ENCODE measurements around the gene SERPINB10.

SERPINB10 gene

GRCh38 chr18:63890950-63891304 lies 16.8 kb upstream of the SERPINB10 start:
- Histone ChIP-seq H4K12ac (ENCODE audit: low read depth, low read length) (no peak overlapping the region), H3K79me2 (ENCODE audit: control insufficient read depth, insufficient read depth, low read length, poor library complexity) (no peaks in the 10 kb centered on the region), H4K8ac (ENCODE audit: low read depth, low read length) (no peak overlapping the region), H3K36me3 (ENCODE audit: control insufficient read depth in 1 of 2, insufficient read depth in 2 of 2, low read length in 2 of 2) (no peaks in the 10 kb centered on the region), H3K27me3 (ENCODE audit: insufficient read depth, low read length) (no peaks in the 10 kb centered on the region), H2AFZ (ENCODE audit: insufficient read depth, low read length, poor library complexity) (no peak overlapping the region), H3K9ac (ENCODE audit: low read length) (no peak overlapping the region), H3K4me1 (ENCODE audit: control insufficient read depth in 1 of 2, insufficient read depth in 2 of 2, low read length in 2 of 2) (no peaks in the 10 kb centered on the region), H3K23ac (ENCODE audit: low read length) (no peak overlapping the region), H2AK5ac (ENCODE audit: low read length) (no peak overlapping the region), H3K27ac (ENCODE audit: low read depth, low read length) (no peak overlapping the region), H4K91ac (ENCODE audit: low read depth, low read length) (no peak overlapping the region), H3K4ac (ENCODE audit: low read depth, low read length) (no peak overlapping the region), H3K18ac (ENCODE audit: low read length) (no peak overlapping the region), H3K4me2 (ENCODE audit: low read length) (no peak overlapping the region), H3K9me3 (ENCODE audit: insufficient read depth, low read depth, low read length) (no peaks in the 10 kb centered on the region), H2BK120ac (ENCODE audit: insufficient read depth, low read length, poor library complexity) (no peak overlapping the region), H3K79me1 (ENCODE audit: low read length) (no peaks in the 10 kb centered on the region), H2BK5ac (ENCODE audit: low read depth, low read length, poor library complexity) (no peak overlapping the region), H3K14ac (ENCODE audit: low read length) (no peak overlapping the region), H3K4me3 (ENCODE audit: low read depth, low read length) (no peak overlapping the region), H2BK12ac (ENCODE audit: low read length) (no peak overlapping the region)
- DNase-seq: peak; percentile 9 to 38
- WGBS (ENCODE audit: extremely low coverage, insufficient coverage, insufficient read length): no CpG with 5 or more reads among the region's 5 CpGs

GRCh38 chr18:63892566-63892965 lies 15.2 kb upstream of the SERPINB10 start:
- no CpG with 5 or more reads among the region's 4 CpGs for WGBS (ENCODE audit: extremely low coverage, insufficient coverage, insufficient read length)
- no peak overlapping the region for H3K14ac ChIP-seq (ENCODE audit: low read length)

GRCh38 chr18:63894106-63894772 lies 13.5 kb upstream of the SERPINB10 start:
- Histone ChIP-seq H2AK5ac (ENCODE audit: low read length) (no peak overlapping the region), H3K23ac (ENCODE audit: low read length) (no peak overlapping the region), H3K14ac (ENCODE audit: low read length) (no peak overlapping the region), H3K9me3 (ENCODE audit: insufficient read depth, low read depth, low read length) (no peaks in the 10 kb centered on the region), H4K8ac (ENCODE audit: low read depth, low read length) (no peak overlapping the region), H3K79me2 (ENCODE audit: control insufficient read depth, insufficient read depth, low read length, poor library complexity) (no peaks in the 10 kb centered on the region), H3K4ac (ENCODE audit: low read depth, low read length) (no peak overlapping the region), H3K18ac (ENCODE audit: low read length) (no peak overlapping the region), H3K36me3 (ENCODE audit: control insufficient read depth in 1 of 2, insufficient read depth in 2 of 2, low read length in 2 of 2) (no peaks in the 10 kb centered on the region), H3K4me1 (ENCODE audit: control insufficient read depth in 1 of 2, insufficient read depth in 2 of 2, low read length in 2 of 2) (no peaks in the 10 kb centered on the region), H3K27ac (ENCODE audit: low read depth, low read length) (no peak overlapping the region), H4K12ac (ENCODE audit: low read depth, low read length) (no peak overlapping the region), H2BK5ac (ENCODE audit: low read depth, low read length, poor library complexity) (no peak overlapping the region), H3K4me2 (ENCODE audit: low read length) (no peak overlapping the region), H2BK120ac (ENCODE audit: insufficient read depth, low read length, poor library complexity) (no peak overlapping the region), H3K79me1 (ENCODE audit: low read length) (no peaks in the 10 kb centered on the region), H2BK12ac (ENCODE audit: low read length) (no peak overlapping the region), H2AFZ (ENCODE audit: insufficient read depth, low read length, poor library complexity) (no peak overlapping the region), H3K27me3 (ENCODE audit: insufficient read depth, low read length) (no peaks in the 10 kb centered on the region), H4K91ac (ENCODE audit: low read depth, low read length) (no peak overlapping the region), H3K4me3 (ENCODE audit: low read depth, low read length) (no peak overlapping the region), H3K9ac (ENCODE audit: low read length) (no peak overlapping the region)
- no peak for DNase-seq
- no CpG with 5 or more reads among the region's 6 CpGs for WGBS (ENCODE audit: extremely low coverage, insufficient coverage, insufficient read length)

More at GRCh38 chr18:63892566-63892965, 15.2 kb upstream of the SERPINB10 start:
- H2BK120ac ChIP-seq (ENCODE audit: insufficient read depth, low read length, poor library complexity): no peak overlapping the region
- no peak overlapping the region for H3K9ac ChIP-seq (ENCODE audit: low read length)
- peak; percentile 9 to 34 for DNase-seq
- no peaks in the 10 kb centered on the region for H3K79me1 ChIP-seq (ENCODE audit: low read length)
- no peak overlapping the region for H3K4ac ChIP-seq (ENCODE audit: low read depth, low read length)
- no peak overlapping the region for H3K23ac ChIP-seq (ENCODE audit: low read length)
- no peak overlapping the region for H4K8ac ChIP-seq (ENCODE audit: low read depth, low read length)
- no peak overlapping the region for H2BK12ac ChIP-seq (ENCODE audit: low read length)
- H3K36me3 ChIP-seq (ENCODE audit: control insufficient read depth in 1 of 2, insufficient read depth in 2 of 2, low read length in 2 of 2): no peaks in the 10 kb centered on the region
- H3K4me2 ChIP-seq (ENCODE audit: low read length): no peak overlapping the region
- H3K18ac ChIP-seq (ENCODE audit: low read length): no peak overlapping the region
- no peak overlapping the region for H2AFZ ChIP-seq (ENCODE audit: insufficient read depth, low read length, poor library complexity)
- H3K4me3 ChIP-seq (ENCODE audit: low read depth, low read length): no peak overlapping the region
- H3K27me3 ChIP-seq (ENCODE audit: insufficient read depth, low read length): no peaks in the 10 kb centered on the region
- H3K4me1 ChIP-seq (ENCODE audit: control insufficient read depth in 1 of 2, insufficient read depth in 2 of 2, low read length in 2 of 2): no peaks in the 10 kb centered on the region
- H3K9me3 ChIP-seq (ENCODE audit: insufficient read depth, low read depth, low read length): no peaks in the 10 kb centered on the region
- H4K12ac ChIP-seq (ENCODE audit: low read depth, low read length): no peak overlapping the region
- no peak overlapping the region for H2BK5ac ChIP-seq (ENCODE audit: low read depth, low read length, poor library complexity)
- no peak overlapping the region for H2AK5ac ChIP-seq (ENCODE audit: low read length)
- no peak overlapping the region for H3K27ac ChIP-seq (ENCODE audit: low read depth, low read length)
- H4K91ac ChIP-seq (ENCODE audit: low read depth, low read length): no peak overlapping the region
- no peaks in the 10 kb centered on the region for H3K79me2 ChIP-seq (ENCODE audit: control insufficient read depth, insufficient read depth, low read length, poor library complexity)

- no peaks in the 10 kb centered on the region for H3K4me1 ChIP-seq (ENCODE audit: control insufficient read depth in 1 of 2, insufficient read depth in 2 of 2, low read length in 2 of 2)
- no peaks in the 10 kb centered on the region for H3K36me3 ChIP-seq (ENCODE audit: control insufficient read depth in 1 of 2, insufficient read depth in 2 of 2, low read length in 2 of 2)
- H4K12ac ChIP-seq (ENCODE audit: low read depth, low read length): no peak overlapping the region
- H2BK120ac ChIP-seq (ENCODE audit: insufficient read depth, low read length, poor library complexity): no peak overlapping the region
- H3K27ac ChIP-seq (ENCODE audit: low read depth, low read length): no peak overlapping the region
- H3K4me3 ChIP-seq (ENCODE audit: low read depth, low read length): no peak overlapping the region
- no peak for DNase-seq
- H3K14ac ChIP-seq (ENCODE audit: low read length): no peak overlapping the region
- no peak overlapping the region for H3K23ac ChIP-seq (ENCODE audit: low read length)
- H3K9ac ChIP-seq (ENCODE audit: low read length): no peak overlapping the region
- H3K9me3 ChIP-seq (ENCODE audit: insufficient read depth, low read depth, low read length): no peaks in the 10 kb centered on the region
- H3K27me3 ChIP-seq (ENCODE audit: insufficient read depth, low read length): no peaks in the 10 kb centered on the region
- no peak overlapping the region for H3K4me2 ChIP-seq (ENCODE audit: low read length)
- no peak overlapping the region for H4K91ac ChIP-seq (ENCODE audit: low read depth, low read length)
- no peaks in the 10 kb centered on the region for H3K79me1 ChIP-seq (ENCODE audit: low read length)
- no peak overlapping the region for H4K8ac ChIP-seq (ENCODE audit: low read depth, low read length)
- no peak overlapping the region for H3K4ac ChIP-seq (ENCODE audit: low read depth, low read length)
- no peak overlapping the region for H3K18ac ChIP-seq (ENCODE audit: low read length)
- no CpG with 5 or more reads among the region's 6 CpGs for WGBS (ENCODE audit: extremely low coverage, insufficient coverage, insufficient read length)
- H2BK5ac ChIP-seq (ENCODE audit: low read depth, low read length, poor library complexity): no peak overlapping the region
- no peak overlapping the region for H2AK5ac ChIP-seq (ENCODE audit: low read length)
- no peaks in the 10 kb centered on the region for H3K79me2 ChIP-seq (ENCODE audit: control insufficient read depth, insufficient read depth, low read length, poor library complexity)
- no peak overlapping the region for H2BK12ac ChIP-seq (ENCODE audit: low read length)
- H2AFZ ChIP-seq (ENCODE audit: insufficient read depth, low read length, poor library complexity): no peak overlapping the region
These were observed 12.6 kb upstream of the SERPINB10 start for GRCh38 chr18:63895190-63895589.
